D721Med (cell line): ENCODE measurements around the gene INAVA.
"Not testable (repeated sequence)": the region's sequence is repeated elsewhere in the genome, so short reads cannot be mapped to it uniquely, and the experiment has no call there.

Experiments used
- DNase-seq: peaks from one replicate; pipeline ENCODE4 v3.0.0; 2011; ENCODE audit warnings: low spot score; ENCODE audit not compliant: insufficient read length
- FAIRE-seq: peaks from 2 replicates; lab custom pipeline; 2011; peaks lifted over from hg19 to GRCh38; lab: Jason Lieb, UNC
- CTCF ChIP-seq: IDR thresholded peaks from 2 replicates; pipeline ENCODE4 v1.5.1; 2012; ENCODE audit warnings: mild to moderate bottlenecking, control low read depth; ENCODE audit not compliant: insufficient read depth; ENCODE audit errors: missing control alignments

The INAVA gene

GRCh38 chr1:200962631-200963030 lies 67.9 kb downstream of the INAVA start:
- DNase-seq (no peak), FAIRE-seq (no peak)
- TF ChIP-seq CTCF: no peak

- FAIRE-seq: no peak
- no peak for DNase-seq
- no peak for TF ChIP-seq CTCF
Measured at GRCh38 chr1:200963076-200963475, 68.4 kb downstream of the INAVA start.

- not testable (repeated sequence) for FAIRE-seq, DNase-seq
Measured at GRCh38 chr1:200963888-200964287, 69.2 kb downstream of the INAVA start.
